Gastroesophageal sphincter (tissue), 4 donors: Measurements from ENCODE around the gene GABARAP. TPM values are rescaled to one million over a fixed set of nuclear protein-coding genes. Genes with fewer than 3 reads are reported as not detected.

Source experiments
- ATAC-seq: fragments of 150-250 bp; one replicate; pipeline ENCODE4 v1.9.1; 2016; ENCODE audit warnings: mild to moderate bottlenecking, moderate library complexity
- H3K27ac ChIP-seq, 4 donors: fragments of 200-600 bp; sonication (generic) in 3 of 4; 1 replicate in 3 of 4; 2 replicates in 1 of 4; pipeline ENCODE4 v1.5.1; 2016 to 2019
- H3K27me3 ChIP-seq: fragments of 200-600 bp; sonication (generic); one replicate; pipeline ENCODE4 v1.5.1; 2019
- H3K36me3 ChIP-seq, 2 donors: fragments of 200-600 bp; sonication (generic); one replicate each; pipeline ENCODE4 v1.5.1; 2019; ENCODE audit warnings: control low read depth in 1 of 2
- H3K4me1 ChIP-seq, 3 donors: fragments of 200-600 bp; sonication (generic); 1 replicate in 2 of 3; 2 replicates in 1 of 3; pipeline ENCODE4 v1.5.1; 2016 to 2019; ENCODE audit warnings: control low read depth in 2 of 3
- H3K4me3 ChIP-seq, 2 donors: fragments of 200-600 bp; sonication (generic); one replicate each; pipeline ENCODE4 v1.5.1; 2019; ENCODE audit warnings: mild to moderate bottlenecking in 1 of 2, moderate library complexity in 1 of 2
- H3K9me3 ChIP-seq, 3 donors: fragments of 200-600 bp; sonication (generic); one replicate each; pipeline ENCODE4 v1.5.1; 2017 to 2019; ENCODE audit warnings: control low read depth in 2 of 3
- CTCF ChIP-seq, 4 experiments: fragments of 200-600 bp in 2 of 4; fragments of 450-650 bp in 2 of 4; sonication (generic) in 1 of 4; IDR thresholded peaks; one replicate each; pipeline ENCODE4 v1.5.1; 2017 to 2019; ENCODE audit warnings: antibody characterized with exemption in 4 of 4, mild to moderate bottlenecking in 2 of 4, moderate library complexity in 2 of 4
- EP300 ChIP-seq: sonication (generic); formaldehyde crosslinking; IDR thresholded peaks from one replicate; pipeline ENCODE4 v1.6.1; 2017; ENCODE audit warnings: antibody characterized with exemption, mild to moderate bottlenecking
- POLR2A ChIP-seq, 2 donors: fragments of 450-650 bp; IDR thresholded peaks; one replicate each; pipeline ENCODE4 v1.6.1; 2017; ENCODE audit warnings: antibody characterized with exemption in 2 of 2, mild to moderate bottlenecking in 2 of 2, moderate library complexity in 1 of 2
- POLR2AphosphoS5 ChIP-seq: sonication (generic); formaldehyde crosslinking; IDR thresholded peaks from one replicate; pipeline ENCODE4 v1.6.1; 2017; ENCODE audit warnings: antibody characterized with exemption
- WGBS, 2 donors: methylation state at CpG; one replicate each; pipeline ENCODE4 v1.1.5; 2018; ENCODE audit warnings: low coverage in 1 of 2; 5-methylcytosine and 5-hydroxymethylcytosine counted together
- total RNA-seq, 4 donors: library from RNA; depleted of rRNA; stranded (reverse); fragments of >200 nt; gene quantifications; one replicate each; pipeline ENCODE4 v1.1.0, GENCODE V29; 2016

GABARAP gene
- total RNA-seq, 4 donors from 2014 or later, result 289 to 437 (median 386) TPM

GRCh38 chr17:7242717-7243452 lies 636 bp upstream of the GABARAP start:
- H3K27me3 ChIP-seq, result no peaks in the 10 kb centered on the region
- peaks cover 8 to 52% (median 25%) of the 10 kb centered on the region in 3 donors for H3K4me1 ChIP-seq
- no peaks in the 10 kb centered on the region for H3K9me3 ChIP-seq
- H3K27ac ChIP-seq, result peak overlapping the region; percentile 80 to 98 (median 96)
- H3K36me3 ChIP-seq, result peaks cover 0 to 51% of the 10 kb centered on the region in 2 donors
- peak in 2 of 4 experiments; percentile 14 to 27 for TF ChIP-seq CTCF (IDR thresholded peaks at IDR 0.05)
- peak; percentile 96 for TF ChIP-seq POLR2AphosphoS5
- no peak for TF ChIP-seq EP300
- TF ChIP-seq POLR2A (IDR thresholded peaks at IDR 0.05), result peak; percentile 69
- 1 to 2% methylated on average over 25 to 27 of the region's 49 CpGs for WGBS, 2 donors
- ATAC-seq, result peak; percentile 40
- H3K4me3 ChIP-seq, result peak overlapping the region; percentile 78 to 87

- Histone ChIP-seq H3K27me3 (no peaks in the 10 kb centered on the region), H3K4me1 (peaks cover 8 to 55% (median 28%) of the 10 kb centered on the region in 3 donors), H3K36me3 (peaks cover 0 to 48% of the 10 kb centered on the region in 2 donors), H3K27ac (peak overlapping the region; percentile 80 to 98 (median 96)), H3K4me3 (peak overlapping the region; percentile 78 to 87), H3K9me3 (no peaks in the 10 kb centered on the region)
- TF ChIP-seq EP300 (no peak), CTCF (IDR thresholded peaks at IDR 0.05) (no peak), POLR2AphosphoS5 (no peak), POLR2A (IDR thresholded peaks at IDR 0.05) (no peak)
- 27 to 34% methylated on average over 6 to 9 of the region's 9 CpGs for WGBS, 2 donors
- no peak for ATAC-seq
Measured at GRCh38 chr17:7241090-7241733, 1.0 kb downstream of the GABARAP start.

- no peak for ATAC-seq
- Histone ChIP-seq H3K27ac (peak overlapping the region in 3 of 4 donors; percentile 94 to 98 (median 98)), H3K4me1 (peaks cover 8 to 60% (median 28%) of the 10 kb centered on the region in 3 donors), H3K9me3 (no peaks in the 10 kb centered on the region), H3K36me3 (peaks cover 0 to 48% of the 10 kb centered on the region in 2 donors), H3K4me3 (peak overlapping the region in 1 of 2 donors; percentile 87), H3K27me3 (no peaks in the 10 kb centered on the region)
- no peak for TF ChIP-seq POLR2AphosphoS5
- no peak for TF ChIP-seq EP300
- TF ChIP-seq POLR2A (IDR thresholded peaks at IDR 0.05), result no peak
- no peak for TF ChIP-seq CTCF (IDR thresholded peaks at IDR 0.05)
- WGBS, 2 donors, result 60% methylated on average over 4 of the region's 4 CpGs; no CpG with 5 or more reads in 1 of the 2 donors
Measured at GRCh38 chr17:7240375-7240774, 1.9 kb downstream of the GABARAP start.

- 0 to 1% methylated on average over 5 to 15 of the region's 72 CpGs for WGBS, 2 donors
- Histone ChIP-seq H3K9me3 (no peaks in the 10 kb centered on the region), H3K27ac (peak within 1 kb of the TSS; percentile 82 to 98 (median 96)), H3K4me1 (peaks cover 8 to 67% (median 33%) of the 10 kb centered on the region in 3 donors), H3K27me3 (no peaks in the 10 kb centered on the region), H3K36me3 (peaks cover 0 to 42% of the 10 kb centered on the region in 2 donors), H3K4me3 (peak within 1 kb of the TSS; percentile 90 to 99)
- TF ChIP-seq EP300 (no peak), POLR2A (IDR thresholded peaks at IDR 0.05) (peak; percentile 40 to 56), POLR2AphosphoS5 (peak; percentile 81), CTCF (IDR thresholded peaks at IDR 0.05) (peak in 3 of 4 experiments; percentile 8 to 58 (median 34))
- peak; percentile 87 for ATAC-seq
Measured at GRCh38 chr17:7239091-7240027, 2.9 kb downstream of the GABARAP start, which contains the start of gene PHF23. TSS of gene PHF23 (minus strand) at chr17:7239457. CDS start at chr17:7239279, 178 bp downstream.
